Left renal pelvis (tissue), 4 donors: ENCODE data around the gene NHERF1. TPM values are rescaled to one million over a fixed set of nuclear protein-coding genes. Genes with fewer than 3 reads are reported as not detected.

Experiments used
- DNase-seq, 4 donors: peaks; one replicate each; pipeline ENCODE4 v3.0.0-alpha.2; 2013; ENCODE audit warnings: low read depth in 4 of 4, low spot score in 3 of 4
- polyA plus RNA-seq, 4 donors: library from polyadenylated mRNA; unstranded; fragments of 120-200 nt; gene quantifications; one replicate each; pipeline ENCODE4 v1.2.1, GENCODE V29; 2013; ENCODE audit not compliant: insufficient read length in 4 of 4

NHERF1 gene
- polyA plus RNA-seq, 4 donors = 22.4 to 179 (median 151) TPM

GRCh38 chr17:74731347-74731605 lies 17.2 kb upstream of the NHERF1 start:
- no peak for DNase-seq

- DNase-seq = no peak
These were observed 16.2 kb upstream of the NHERF1 start for GRCh38 chr17:74732042-74732867.

GRCh38 chr17:74733365-74734122 lies 14.9 kb upstream of the NHERF1 start:
- no peak for DNase-seq

- DNase-seq = no peak
These were observed 14.2 kb upstream of the NHERF1 start for GRCh38 chr17:74734256-74734655.

- no peak for DNase-seq
These were observed 11.7 kb upstream of the NHERF1 start, which contains the start of gene RAB37 for GRCh38 chr17:74736513-74737298. Gene RAB37, plus strand, starts transcription at chr17:74737256. Its CDS starts 17 bp downstream, at chr17:74737273.

GRCh38 chr17:74737299-74738050 lies 11.0 kb upstream of the NHERF1 start:
- DNase-seq = no peak

- DNase-seq = no peak
These were observed 10.1 kb upstream of the NHERF1 start for GRCh38 chr17:74738051-74738996.

- no peak for DNase-seq
These were observed 9.1 kb upstream of the NHERF1 start for GRCh38 chr17:74739227-74739831.

GRCh38 chr17:74740173-74740572 lies 8.3 kb upstream of the NHERF1 start:
- DNase-seq = no peak

GRCh38 chr17:74740641-74741387 lies 7.6 kb upstream of the NHERF1 start:
- no peak for DNase-seq

- DNase-seq = no peak
These were observed 6.3 kb upstream of the NHERF1 start for GRCh38 chr17:74742153-74742515.

GRCh38 chr17:74742978-74743545 lies 5.4 kb upstream of the NHERF1 start:
- no peak for DNase-seq

GRCh38 chr17:74743755-74744154 lies 4.7 kb upstream of the NHERF1 start:
- DNase-seq = no peak

- no peak for DNase-seq
These were observed 4.1 kb upstream of the NHERF1 start for GRCh38 chr17:74744349-74744713.

GRCh38 chr17:74744714-74745547 lies 3.5 kb upstream of the NHERF1 start:
- DNase-seq = no peak

- DNase-seq = no peak
These were observed 2.8 kb upstream of the NHERF1 start for GRCh38 chr17:74745548-74746177.

- no peak for DNase-seq
These were observed 2.1 kb upstream of the NHERF1 start for GRCh38 chr17:74746376-74746775.
